GM12878 (cell line): ENCODE measurements around the gene SRD5A1. TPM values are rescaled to one million over a fixed set of nuclear protein-coding genes. Genes with fewer than 3 reads are reported as not detected.

Source experiments
- ATAC-seq: fragments of 200-7000 bp; cut with Tn5 transposase; 3 replicates; pipeline ENCODE4 v1.9.1; 2020; ENCODE audit warnings: mild to moderate bottlenecking, moderate library complexity
- BruUV-seq: library from RNA; stranded (reverse); fragments of 400-500 nt; replicated peaks from 2 replicates; lab custom pipeline; 2021; lab: Mats Ljungman, UMichigan
- CTCF ChIA-PET: fragments of 300-600 bp; sonication (Branson Sonifier 250); formaldehyde crosslinking; extraction: SDS; loops from one replicate; lab custom pipeline; 2021; ENCODE audit warnings: inconsistent platforms; lab: Yijun Ruan, JAX
- POLR2A ChIA-PET: fragments of 350-600 bp; formaldehyde crosslinking; extraction: SDS; loops from one replicate; lab custom pipeline; 2021; ENCODE audit warnings: inconsistent platforms; lab: Charles Lee
- RAD21 ChIA-PET: fragments of 300-600 bp; sonication (Branson Sonifier 250); formaldehyde crosslinking; loops from one replicate; lab custom pipeline; 2023; ENCODE audit warnings: antibody characterized with exemption; ENCODE audit not compliant: unreplicated experiment; lab: Charles Lee
- SMC1A ChIA-PET: fragments of 300-600 bp; sonication (Branson Sonifier 250); formaldehyde crosslinking; loops from one replicate; lab custom pipeline; 2023; ENCODE audit not compliant: unreplicated experiment, uncharacterized antibody; lab: Charles Lee
- DNase-seq: peaks from one replicate; pipeline ENCODE4 v3.0.0-alpha.2; 2011; ENCODE audit warnings: low read depth, low spot score
- FAIRE-seq: peaks from 3 replicates; lab custom pipeline; 2011; peaks lifted over from hg19 to GRCh38; lab: Jason Lieb, UNC
- H2AFZ ChIP-seq: 2 replicates; pipeline ENCODE4 v1.6.0; 2011; ENCODE audit warnings: low read depth, low read length, control low read depth; ENCODE audit not compliant: control insufficient read depth
- H3K27ac ChIP-seq: 2 replicates; pipeline ENCODE4 v1.5.1; 2011; ENCODE audit warnings: control low read depth; ENCODE audit not compliant: control insufficient read depth, insufficient read depth
- H3K27me3 ChIP-seq, 2 experiments: replicated peaks in 1 of 2; 2 replicates each; pipeline versions ENCODE4 v1.6.0 to v1.6.1; 2011; ENCODE audit warnings: low read length in 1 of 2; ENCODE audit not compliant: control insufficient read depth in 2 of 2, insufficient read depth in 2 of 2
- H3K36me3 ChIP-seq, 2 experiments: 2 replicates each; pipeline ENCODE4 v1.5.1; 2011; ENCODE audit warnings: low read length in 1 of 2; ENCODE audit not compliant: control insufficient read depth in 2 of 2, insufficient read depth in 2 of 2
- H3K4me1 ChIP-seq: 2 replicates; pipeline ENCODE4 v1.6.1; 2011; ENCODE audit warnings: mild to moderate bottlenecking, low read length, moderate library complexity, mixed read lengths; ENCODE audit not compliant: control insufficient read depth, insufficient read depth
- H3K4me2 ChIP-seq: 2 replicates; pipeline ENCODE4 v1.6.0; 2011; ENCODE audit warnings: control low read depth; ENCODE audit not compliant: control insufficient read depth, insufficient read depth
- H3K4me3 ChIP-seq: fragments of 200-600 bp; sonication (generic); 2 replicates; pipeline ENCODE4 v1.5.1; 2016
- H3K79me2 ChIP-seq: 2 replicates; pipeline ENCODE4 v1.6.0; 2011; ENCODE audit warnings: low read length; ENCODE audit not compliant: control insufficient read depth, insufficient read depth
- H3K9ac ChIP-seq: 2 replicates; pipeline ENCODE4 v1.8.0; 2011; ENCODE audit warnings: low read length, control low read depth, mixed read lengths; ENCODE audit not compliant: control insufficient read depth, insufficient read depth
- H3K9me3 ChIP-seq: replicated peaks from 3 replicates; pipeline ENCODE4 v1.5.1; 2011; ENCODE audit warnings: mild to moderate bottlenecking, low read length; ENCODE audit not compliant: control insufficient read depth, insufficient read depth
- H4K20me1 ChIP-seq: 2 replicates; pipeline ENCODE4 v1.6.0; 2011; ENCODE audit not compliant: control insufficient read depth, insufficient read depth
- CREM ChIP-seq: IDR thresholded peaks from 2 replicates; pipeline ENCODE4 v1.6.1; 2014; ENCODE audit warnings: antibody characterized with exemption, low read depth
- E2F4 ChIP-seq: IDR thresholded peaks from 2 replicates; pipeline ENCODE4 v1.6.1; 2012; ENCODE audit warnings: low read depth, low read length, improper control_type of control experiment
- HDAC2 ChIP-seq: fragments of 200-600 bp; sonication (generic); IDR thresholded peaks from 2 replicates; pipeline ENCODE4 v1.6.1; 2017
- MEF2A ChIP-seq: IDR thresholded peaks from 2 replicates; pipeline ENCODE4 v1.6.1; 2011; ENCODE audit warnings: low read depth, mild to moderate bottlenecking, low read length, moderate library complexity; ENCODE audit not compliant: insufficient read depth
- NR2C2 ChIP-seq: IDR thresholded peaks from 2 replicates; pipeline ENCODE4 v1.6.1; 2011; ENCODE audit warnings: borderline replicate concordance, low read depth; ENCODE audit not compliant: control insufficient read depth, insufficient read length
- NRF1 ChIP-seq: conservative IDR thresholded peaks from 2 replicates; pipeline ENCODE4 v1.6.1; 2011; ENCODE audit warnings: mild to moderate bottlenecking, low read depth, low read length, improper control_type of control experiment
- POU2F2 ChIP-seq: IDR thresholded peaks from 3 replicates; pipeline ENCODE4 v1.6.1; 2011; ENCODE audit warnings: low read depth, mild to moderate bottlenecking, low read length, borderline replicate concordance
- SRF ChIP-seq, 2 experiments: IDR thresholded peaks; 2 replicates each; pipeline ENCODE4 v1.6.1; 2011; ENCODE audit warnings: low read depth in 2 of 2, low read length in 2 of 2, mild to moderate bottlenecking in 1 of 2, moderate library complexity in 1 of 2
- STAT1 ChIP-seq: fragments of 450-650 bp; conservative IDR thresholded peaks from 2 replicates; pipeline ENCODE4 v1.6.1; 2014; ENCODE audit warnings: antibody characterized with exemption, mild to moderate bottlenecking
- TAF1 ChIP-seq: IDR thresholded peaks from 2 replicates; pipeline ENCODE4 v1.6.1; 2011; ENCODE audit warnings: mild to moderate bottlenecking, low read depth, low read length, borderline replicate concordance
- ZNF384 ChIP-seq: IDR thresholded peaks from 2 replicates; pipeline ENCODE4 v1.6.1; 2012; ENCODE audit warnings: low read depth, mild to moderate bottlenecking, low read length, improper control_type of control experiment, borderline replicate concordance
- WGBS: methylation state at CpG from one replicate; pipeline ENCODE4 v1.1.6; 2016; ENCODE audit warnings: low lambda C conversion rate; ENCODE audit not compliant: insufficient replicate concordance, insufficient coverage; ENCODE audit errors: missing lambda C conversion rate; 5-methylcytosine and 5-hydroxymethylcytosine counted together
- in situ Hi-C: fragments of 300-500 bp; cut with MboI; formaldehyde crosslinking; loops from 9 replicates; pipeline ENCODE4 v1.14.3; 2018; ENCODE audit warnings: mixed read lengths
- intact Hi-C: fragments of 100-400 bp; cut with micrococcal nuclease; formaldehyde crosslinking; loops from one replicate; pipeline ENCODE4 v1.14.2; 2022; ENCODE audit not compliant: unreplicated experiment
- polyA plus RNA-seq, 11 experiments: library from polyadenylated mRNA; depleted of rRNA in 4 of 11; unstranded in 6 of 11; stranded (reverse) in 5 of 11; fragments of >200 nt; fragmentation: Nextera tagmentation in 4 of 11; fragmentation: Illumina TruSeq in 1 of 11; extraction: Ambion mirVana in 4 of 11; extraction: Trizol in 1 of 11; gene quantifications; 1 replicate in 1 of 11; 2 replicates in 10 of 11; pipeline versions ENCODE4 v1.2.1 to v1.2.3, GENCODE V29; 2011 to 2016; ENCODE audit warnings: inconsistent platforms in 2 of 11, missing spikeins in 2 of 11, low read depth in 1 of 11
- total RNA-seq, 4 experiments: library from RNA; depleted of rRNA in 3 of 4; stranded (reverse); fragments of >200 nt in 3 of 4; fragmentation: Illumina TruSeq in 1 of 4; extraction: Trizol in 1 of 4; gene quantifications; 2 replicates each; pipeline versions ENCODE4 v1.2.1 to v1.2.3, GENCODE V29; 2013 to 2021

The SRD5A1 gene
- total and polyA plus RNA-seq, 10 of the 15 experiments (the other 5 are each of a cell fraction or from before 2014, with no cell fraction given), result 0.76 to 20.1 (median 12.3) TPM

DNA sequence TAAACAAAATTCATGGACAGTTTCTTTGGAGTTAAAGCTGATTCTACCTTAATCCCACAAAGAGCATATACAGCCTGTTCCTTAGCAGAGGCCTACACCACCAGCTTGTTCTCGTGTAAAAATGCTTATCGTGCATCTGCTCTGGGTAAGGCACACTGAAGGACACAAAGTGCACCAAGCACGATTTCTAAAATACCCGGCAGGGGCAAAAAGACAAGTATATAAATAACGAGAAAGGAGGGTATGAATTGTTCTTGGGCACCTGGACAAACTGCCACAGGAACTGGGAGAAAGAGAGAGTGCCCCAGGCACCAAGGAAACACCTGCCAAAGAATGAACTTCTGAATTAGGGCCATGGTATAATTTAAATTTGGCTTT, 25.7 kb upstream of the SRD5A1 start (continued):
- TF ChIP-seq POU2F2, result no peak

DNA sequence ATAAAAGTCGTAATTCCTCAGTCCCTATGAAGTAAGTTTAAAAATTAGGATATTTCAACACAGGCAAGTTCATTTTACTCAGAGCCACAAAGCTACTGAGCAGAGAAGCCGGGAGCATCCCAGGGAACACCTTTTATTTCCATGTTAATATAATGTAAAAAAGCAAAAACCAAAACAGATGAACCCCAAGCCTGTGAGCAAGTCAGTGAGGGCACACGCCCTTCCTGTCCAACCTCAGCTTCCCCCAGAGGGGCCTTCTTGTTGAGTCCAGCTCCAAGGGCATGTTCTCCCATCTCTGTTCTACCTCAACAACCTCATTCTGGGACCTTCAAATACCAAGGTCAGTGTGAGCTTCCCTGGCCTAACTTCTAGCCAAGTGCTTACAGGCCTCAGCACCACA, 25.2 kb upstream of the SRD5A1 start:
- in situ Hi-C loops, result no loop called here
- intact Hi-C loops, result no loop called here
- 0 out of 2 replicates have a peak, but pooled peaks cover 3% of the 10 kb centered on the region for H4K20me1 ChIP-seq
- DNase-seq (no peak), FAIRE-seq (no peak), ATAC-seq (no peak)
- H3K9ac ChIP-seq, result no peak overlapping the region
- WGBS, result 75% methylated on average over 3 of the region's 3 CpGs
- no peaks in the 10 kb centered on the region for H3K27me3 ChIP-seq
- H3K4me3 ChIP-seq, result no peak overlapping the region
- no peaks in the 10 kb centered on the region for H3K79me2 ChIP-seq
- no peak overlapping the region for H2AFZ ChIP-seq
- CTCF ChIA-PET, result interaction anchor here (0.9 kb wide), 1 partner anchor 19 kb away, joined by 3 read pairs; no protein-coding TSS in a partner anchor
- no peaks in the 10 kb centered on the region for H3K4me1 ChIP-seq
- SMC1A ChIA-PET, result interaction anchor here (0.9 to 1.7 kb wide), 2 partner anchors 10 to 131 kb away, joined by 3 read pairs; no protein-coding TSS in a partner anchor
- H3K9me3 ChIP-seq, result no peaks in the 10 kb centered on the region
- no peak overlapping the region for H3K27ac ChIP-seq
- peaks cover 35 to 60% of the 10 kb centered on the region in 2 experiments for H3K36me3 ChIP-seq
- RAD21 ChIA-PET, result no interaction called here
- TF ChIP-seq CREM, result no peak
- no peak for TF ChIP-seq SRF (IDR thresholded peaks at IDR 0.05; ENCODE audit: low read depth in 2 of 2, low read length in 2 of 2)
- TF ChIP-seq STAT1, result no peak
- no peak for TF ChIP-seq MEF2A
- no peak for TF ChIP-seq TAF1
- no peak for TF ChIP-seq NRF1
- TF ChIP-seq HDAC2, result no peak
- no peak for TF ChIP-seq ZNF384
- TF ChIP-seq NR2C2, result no peak
- no peak for TF ChIP-seq E2F4
- BruUV-seq, result no TSS peak
- H3K4me2 ChIP-seq, result no peak overlapping the region
- POLR2A ChIA-PET, result no interaction called here
